ENCODE measurements around the gene CCDC9B. TPM values are rescaled to one million over a fixed set of nuclear protein-coding genes. Genes with fewer than 3 reads are reported as not detected.

Gene CCDC9B
- total and polyA plus RNA-seq, 2 of the 4 experiments (the other 2 are of a cell fraction) = 19.7 to 30.9 TPM

DNA sequence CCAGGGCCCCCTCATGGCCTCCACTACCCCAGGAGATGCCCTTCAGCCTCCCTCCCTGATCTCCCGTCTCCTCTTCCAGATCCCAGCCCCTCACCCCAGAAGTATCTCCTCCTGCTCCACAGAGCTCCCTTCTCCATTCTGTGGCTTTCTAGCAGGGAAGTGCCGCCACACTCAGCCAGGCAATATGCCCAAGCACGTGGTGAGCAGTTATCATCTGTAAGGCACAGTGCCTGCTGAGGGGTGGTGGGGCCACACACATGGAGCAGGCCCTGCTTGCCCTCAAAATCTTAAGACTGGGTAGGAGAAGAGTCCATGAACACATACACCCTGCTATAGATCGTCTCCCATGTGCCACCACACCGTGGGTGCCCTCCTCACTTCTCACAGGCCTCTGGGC, 7.7 kb upstream of the CCDC9B start:
- no peak overlapping the region for H2BK15ac ChIP-seq (ENCODE audit: low read depth, low read length)
- no peak overlapping the region for H3K23ac ChIP-seq (ENCODE audit: low read depth, low read length)
- dilution Hi-C loops (cut with HindIII; ENCODE audit: low sequenced_read_pairs, unreplicated experiment) = no loop called here
- H3K27me3 ChIP-seq (ENCODE audit: control insufficient read depth, insufficient read depth, low read length) = peaks cover 16% of the 10 kb centered on the region
- no peaks in the 10 kb centered on the region for H3K36me3 ChIP-seq (ENCODE audit: control insufficient read depth, insufficient read depth, low read length)
- CTCF ChIA-PET = no interaction called here
- H3K9me3 ChIP-seq (ENCODE audit: control insufficient read depth, insufficient read depth, low read length) = no peaks in the 10 kb centered on the region
- H3K4me3 ChIP-seq (ENCODE audit: insufficient read depth, low read depth, low read length) = no peak overlapping the region
- no peak overlapping the region for H2BK120ac ChIP-seq (ENCODE audit: low read depth, low read length)
- peaks cover 4% of the 10 kb centered on the region; the same call in 1 of the 2 replicates for H3K9me1 ChIP-seq (ENCODE audit: insufficient read depth, low read length)
- no peak overlapping the region for H3K27ac ChIP-seq (ENCODE audit: insufficient read depth, low read length)
- no peak overlapping the region for H3K56ac ChIP-seq (ENCODE audit: extremely low read depth, insufficient read depth, low read length)
- intact Hi-C loops (cut with micrococcal nuclease) = no loop called here
- H3K4me1 ChIP-seq (ENCODE audit: control insufficient read depth, insufficient read depth, low read length) = peaks cover 12% of the 10 kb centered on the region
- no peak overlapping the region for H3K4me2 ChIP-seq (ENCODE audit: low read depth, low read length)
- 70% methylated on average over 2 of the region's 5 CpGs; no CpG with 5 or more reads in 1 of the 2 experiments for WGBS, 2 experiments (ENCODE audit: extremely low coverage in 2 of 2, insufficient read length in 1 of 2)
- no peak overlapping the region for H2AK9ac ChIP-seq (replicated peaks; ENCODE audit: low read depth, low read length, poor library complexity)
- DNase-seq (no peak), ATAC-seq (ENCODE audit: low read depth) (no peak)
- H4K91ac ChIP-seq (ENCODE audit: insufficient read depth, low read depth, low read length) = no peak overlapping the region
- no TSS peak for BruUV-seq (replicated peaks)
- H4K5ac ChIP-seq (ENCODE audit: low read depth, low read length) = no peak overlapping the region
- H2BK5ac ChIP-seq (ENCODE audit: low read depth, low read length, poor library complexity, severe bottlenecking) = no peak overlapping the region
- TF ChIP-seq NFE2L2 (IDR thresholded peaks at IDR 0.05; ENCODE audit: low read depth, low read length) = no peak
- no peak for TF ChIP-seq POLR2A (IDR thresholded peaks at IDR 0.05; ENCODE audit: low read depth, low read length)
- H3K79me1 ChIP-seq (ENCODE audit: low read depth in 1 of 2, low read length in 2 of 2) = no peaks in the 10 kb centered on the region
- POLR2A ChIA-PET (ENCODE audit: unreplicated experiment) = no interaction called here
- no peak overlapping the region for H2AFZ ChIP-seq (replicated peaks; ENCODE audit: low read length, poor library complexity)
- H4K8ac ChIP-seq (ENCODE audit: low read depth in 2 of 2, low read length in 2 of 2) = no peak overlapping the region
- H3K4ac ChIP-seq (ENCODE audit: low read depth, low read length) = no peak overlapping the region
- H3K9ac ChIP-seq (ENCODE audit: low read depth, low read length) = no peak overlapping the region
- in situ Hi-C loops (cut with MboI; ENCODE audit: low sequenced_read_pairs) = no loop called here
- H2AK5ac ChIP-seq (ENCODE audit: low read depth, low read length) = 0 out of 2 replicates have a peak overlapping the region, but pooled peaks have one; percentile 11
- no peaks in the 10 kb centered on the region for H4K20me1 ChIP-seq (ENCODE audit: insufficient read depth, low read length)
- no peak overlapping the region for H2BK20ac ChIP-seq (ENCODE audit: low read depth, low read length)
- H3K14ac ChIP-seq (replicated peaks; ENCODE audit: low read depth, low read length) = no peak overlapping the region
- no peak overlapping the region for H3K18ac ChIP-seq (ENCODE audit: low read depth, low read length)

All from IMR-90 (cell line).